B cell (primary cell): ENCODE results near the gene AUNIP.

Source experiments
- EZH2 ChIP-seq: IDR thresholded peaks from 2 replicates; pipeline ENCODE4 v1.6.1; 2012; ENCODE audit warnings: borderline replicate concordance, low read depth, mild to moderate bottlenecking, moderate library complexity, low read length; ENCODE audit not compliant: insufficient read depth, poor library complexity, severe bottlenecking
- TF ChIP-seq, protein P1 (sequence below): fragments of 200-600 bp; IDR thresholded peaks from one replicate; pipeline ENCODE4 v1.8.0; 2022; ENCODE audit warnings: antibody characterized with exemption, mild to moderate bottlenecking

DNA sequence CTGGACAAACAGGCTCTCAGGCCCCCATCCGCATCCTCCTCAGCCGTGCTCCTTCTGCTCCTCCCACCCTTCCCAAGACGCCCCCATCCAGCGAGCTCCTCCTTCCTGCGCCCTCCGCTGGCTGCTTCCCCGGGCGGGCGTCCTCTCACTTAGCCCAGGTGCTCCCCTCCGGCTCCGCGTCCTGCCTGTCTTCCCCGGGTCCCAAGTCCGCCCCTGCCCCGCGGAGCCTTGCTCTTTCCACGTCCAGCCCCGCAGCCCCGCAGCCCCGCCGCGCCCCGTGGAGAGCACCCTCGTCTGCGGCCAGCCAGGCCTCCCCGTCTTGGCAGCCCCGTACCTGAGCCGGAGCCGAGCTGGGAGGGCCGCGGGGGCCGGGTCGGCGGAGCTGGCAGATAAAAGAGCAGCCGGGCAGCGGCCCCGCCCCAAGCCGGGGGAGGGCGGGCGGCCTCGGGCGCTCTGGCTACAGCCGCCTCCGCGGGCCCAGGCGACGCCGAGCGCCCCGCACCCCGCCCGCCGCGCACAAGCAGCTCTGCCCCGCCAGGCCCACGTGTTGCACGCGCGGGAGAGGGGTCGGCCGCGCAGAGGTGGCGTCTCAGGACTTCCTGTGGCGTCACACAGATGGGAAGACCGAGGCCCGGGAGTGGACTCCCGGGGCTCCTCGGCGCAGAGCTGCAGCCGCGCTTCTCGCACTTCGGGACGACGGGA is 16.0 kb upstream of the AUNIP start, which contains the start of gene PAQR7:
- TF ChIP-seq, protein P1, sequence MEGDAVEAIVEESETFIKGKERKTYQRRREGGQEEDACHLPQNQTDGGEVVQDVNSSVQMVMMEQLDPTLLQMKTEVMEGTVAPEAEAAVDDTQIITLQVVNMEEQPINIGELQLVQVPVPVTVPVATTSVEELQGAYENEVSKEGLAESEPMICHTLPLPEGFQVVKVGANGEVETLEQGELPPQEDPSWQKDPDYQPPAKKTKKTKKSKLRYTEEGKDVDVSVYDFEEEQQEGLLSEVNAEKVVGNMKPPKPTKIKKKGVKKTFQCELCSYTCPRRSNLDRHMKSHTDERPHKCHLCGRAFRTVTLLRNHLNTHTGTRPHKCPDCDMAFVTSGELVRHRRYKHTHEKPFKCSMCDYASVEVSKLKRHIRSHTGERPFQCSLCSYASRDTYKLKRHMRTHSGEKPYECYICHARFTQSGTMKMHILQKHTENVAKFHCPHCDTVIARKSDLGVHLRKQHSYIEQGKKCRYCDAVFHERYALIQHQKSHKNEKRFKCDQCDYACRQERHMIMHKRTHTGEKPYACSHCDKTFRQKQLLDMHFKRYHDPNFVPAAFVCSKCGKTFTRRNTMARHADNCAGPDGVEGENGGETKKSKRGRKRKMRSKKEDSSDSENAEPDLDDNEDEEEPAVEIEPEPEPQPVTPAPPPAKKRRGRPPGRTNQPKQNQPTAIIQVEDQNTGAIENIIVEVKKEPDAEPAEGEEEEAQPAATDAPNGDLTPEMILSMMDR: no peak
- TF ChIP-seq EZH2: no peak
